DMS114 treated with DMSO at 0.1 percent for 48 hours (cell line): Measurements from ENCODE around the gene FAM47E.

ENCODE experiments used
- DNase-seq: peaks from one replicate; lab custom pipeline; 2025; ENCODE audit not compliant: unreplicated experiment; lab: John Stamatoyannopoulos, UW

Gene FAM47E, protein sequence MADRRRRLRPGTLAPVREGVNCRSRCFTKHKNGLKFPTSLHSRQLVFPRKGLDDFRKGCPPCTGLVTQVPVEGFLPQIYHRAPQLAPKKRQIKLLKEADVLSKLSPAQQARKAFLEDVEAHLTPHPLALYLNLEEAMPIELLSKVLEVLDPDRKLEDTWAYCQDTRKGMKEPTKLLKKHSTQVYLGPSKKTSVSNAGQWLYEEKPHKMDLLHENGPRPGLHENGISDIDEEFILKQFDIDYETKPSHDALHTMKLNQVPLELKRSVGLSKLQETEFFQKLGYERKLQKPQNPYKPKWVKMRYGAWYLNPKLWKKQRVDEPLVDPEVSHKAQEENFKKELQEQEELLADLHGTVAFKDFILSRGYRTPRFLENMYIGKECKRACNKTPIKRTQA

GRCh38 chr4:76251441-76252270 lies at the start of gene FAM47E:
Gene FAM47E (plus strand): TSS chr4:76251721. CDS start chr4:76251747, 26 bp downstream.
- DNase-seq, result peak; percentile 2

- DNase-seq, result no peak
Measured at GRCh38 chr4:76203541-76203940, 48.0 kb upstream of the FAM47E start.

GRCh38 chr4:76204936-76205335 lies 46.6 kb upstream of the FAM47E start:
- no peak for DNase-seq

GRCh38 chr4:76205476-76205875 lies 46.0 kb upstream of the FAM47E start:
- DNase-seq, result no peak

- no peak for DNase-seq
Measured at GRCh38 chr4:76206222-76206942, 45.1 kb upstream of the FAM47E start.

GRCh38 chr4:76207549-76207948 lies 44.0 kb upstream of the FAM47E start:
- no peak for DNase-seq

GRCh38 chr4:76208005-76208765 lies 43.3 kb upstream of the FAM47E start:
- DNase-seq, result no peak

DNA sequence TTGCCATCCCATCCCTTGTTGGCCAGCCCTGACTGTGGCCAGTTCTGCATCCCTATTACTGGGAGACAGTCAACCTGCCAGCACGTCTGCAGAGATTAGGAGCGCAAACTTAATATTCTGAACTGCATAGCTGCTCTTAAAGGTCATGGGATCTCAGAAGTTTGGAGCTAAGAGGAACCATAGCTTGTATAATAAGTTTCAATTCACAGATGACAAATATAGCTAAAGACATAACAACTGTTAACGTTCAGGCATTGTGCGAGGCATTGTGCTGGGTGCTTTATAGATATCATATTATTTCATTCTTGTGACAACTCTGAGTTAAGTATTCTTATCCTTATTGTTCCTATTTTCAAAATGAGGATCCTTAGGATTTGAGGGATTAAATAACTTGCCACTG lies 41.6 kb upstream of the FAM47E start:
- DNase-seq, result no peak

- DNase-seq, result no peak
Measured at GRCh38 chr4:76210452-76210851, 41.1 kb upstream of the FAM47E start.

DNA sequence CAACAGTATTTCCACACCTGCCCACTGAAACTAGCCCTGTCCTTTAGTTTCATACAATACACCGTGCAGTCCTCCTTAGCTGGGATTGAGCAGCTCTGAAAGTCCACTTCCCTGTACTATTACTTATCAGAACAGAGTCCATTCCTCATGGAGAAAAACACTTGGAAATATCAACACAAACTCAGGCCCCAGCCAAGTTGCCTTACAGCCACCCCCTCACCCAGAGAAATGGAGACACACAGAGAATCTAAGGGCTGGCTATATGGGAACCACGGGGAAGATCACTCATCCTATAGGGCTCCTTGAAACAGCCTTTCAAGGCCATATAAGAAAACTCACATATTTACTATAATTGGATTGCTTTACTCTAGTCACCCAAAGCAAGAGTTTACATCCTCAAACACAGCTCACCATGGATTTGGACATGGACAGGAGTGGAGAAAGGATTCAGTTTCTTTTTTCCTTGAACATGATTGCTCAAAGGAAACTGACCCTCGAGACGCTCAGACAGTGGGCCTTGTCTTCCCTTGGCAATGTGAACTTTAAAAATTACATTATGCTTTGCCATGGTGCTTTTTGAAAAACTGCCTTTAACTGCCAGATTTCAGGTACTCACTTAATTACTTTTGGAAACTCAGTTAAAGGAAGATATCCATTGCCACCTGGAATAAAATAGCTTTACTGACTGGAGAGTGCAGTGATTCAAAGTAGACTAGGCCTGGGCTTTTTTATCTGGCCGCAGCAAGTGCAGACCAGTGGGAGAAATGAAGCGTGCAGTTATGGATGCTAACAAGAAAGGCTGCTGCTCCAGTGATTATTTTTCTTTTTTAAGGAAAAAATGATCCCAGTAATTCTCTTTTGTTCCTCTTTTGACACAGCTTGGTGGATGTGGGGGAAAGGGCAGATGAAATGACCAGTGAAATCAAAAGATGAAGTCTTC lies 39.5 kb upstream of the FAM47E start:
- no peak for DNase-seq

- DNase-seq, result no peak
Measured at GRCh38 chr4:76212851-76213414, 38.6 kb upstream of the FAM47E start.

DNA sequence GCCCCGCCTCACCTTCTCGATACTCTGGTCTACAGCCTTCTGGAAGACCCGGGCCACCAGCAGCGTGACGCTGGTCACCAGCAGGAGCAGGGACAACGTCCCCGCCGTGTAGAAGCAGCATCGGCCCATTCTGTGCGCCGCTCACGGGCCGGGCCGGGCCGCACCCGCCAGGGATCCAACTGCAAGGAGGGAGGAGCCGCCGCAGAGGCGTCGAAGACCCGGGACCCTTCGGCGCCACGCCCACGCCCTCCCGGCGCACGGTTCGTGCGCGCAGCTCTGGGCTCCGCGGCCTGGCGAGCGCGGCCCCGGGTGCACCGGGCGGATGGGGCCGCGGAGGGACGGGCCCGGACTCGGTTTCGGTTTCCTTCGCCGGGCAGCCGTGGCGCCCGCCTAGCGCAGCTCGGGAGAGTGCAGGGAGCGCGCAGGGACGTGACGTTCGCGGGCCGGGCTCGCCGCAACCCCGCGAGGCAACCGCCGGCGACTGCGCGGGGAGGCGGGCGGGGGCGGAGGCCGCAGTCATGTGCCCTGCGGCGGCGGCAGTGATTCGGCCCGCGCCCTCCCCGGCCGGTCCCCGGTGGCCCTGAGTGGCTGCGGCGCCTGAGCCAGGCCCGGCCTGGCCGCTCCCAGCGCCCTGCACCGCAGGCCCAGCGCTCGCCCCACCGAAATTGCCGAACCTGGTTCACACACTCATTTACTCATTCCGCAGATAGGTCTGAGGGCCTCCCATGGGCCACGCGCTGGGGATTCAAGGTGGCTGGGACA lies 37.9 kb upstream of the FAM47E start, which contains the start of gene SCARB2:
Gene SCARB2 (minus strand): TSS at position 410 of the 762 bp plus-strand sequence. CDS start 281 bp downstream, at position 129.
- peak; percentile 28 for DNase-seq

DNA sequence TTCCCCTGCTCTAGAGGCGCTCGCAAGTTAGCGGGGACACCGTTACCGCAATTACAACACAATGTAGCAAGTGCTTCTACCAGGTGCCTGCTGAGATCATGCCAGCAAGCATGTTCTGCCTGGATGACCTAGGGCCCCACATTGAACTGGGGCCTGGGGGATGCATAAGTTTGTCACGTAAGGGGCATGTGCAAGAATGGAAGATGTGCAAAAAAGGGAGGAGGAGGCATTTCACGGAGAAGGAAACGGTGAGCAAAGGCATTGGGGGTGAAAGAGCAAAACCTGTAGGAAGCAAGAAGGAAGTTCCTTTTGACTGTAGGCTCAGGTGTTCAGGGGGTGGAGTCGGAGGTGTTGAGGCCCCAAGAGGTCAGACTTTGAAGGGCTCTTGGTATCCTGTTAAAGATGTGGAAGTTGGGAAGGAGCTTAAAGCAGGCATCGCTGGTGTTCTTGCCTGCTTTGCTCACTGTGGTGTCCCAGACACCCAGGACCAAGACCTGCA lies 37.3 kb upstream of the FAM47E start:
- no peak for DNase-seq

DNA sequence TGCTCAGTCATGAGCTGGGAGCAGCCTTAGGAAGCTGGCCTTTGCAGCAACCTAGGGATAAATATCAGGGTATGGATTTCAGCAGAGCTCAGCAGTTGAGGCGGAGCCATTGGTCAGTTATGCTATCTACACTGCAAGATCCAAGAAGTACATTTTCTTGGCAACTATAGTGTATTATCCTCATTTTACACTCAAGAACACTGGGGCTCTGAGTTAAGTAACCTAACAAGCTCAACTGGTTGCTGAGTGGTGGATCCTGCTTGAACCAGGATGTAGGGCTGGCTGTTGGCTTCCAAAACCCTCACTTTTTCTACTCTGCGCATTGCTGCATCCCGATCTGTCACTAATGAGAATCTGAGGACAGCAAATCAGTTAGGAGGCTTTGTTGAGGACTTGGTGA lies 36.4 kb upstream of the FAM47E start:
- no peak for DNase-seq

DNA sequence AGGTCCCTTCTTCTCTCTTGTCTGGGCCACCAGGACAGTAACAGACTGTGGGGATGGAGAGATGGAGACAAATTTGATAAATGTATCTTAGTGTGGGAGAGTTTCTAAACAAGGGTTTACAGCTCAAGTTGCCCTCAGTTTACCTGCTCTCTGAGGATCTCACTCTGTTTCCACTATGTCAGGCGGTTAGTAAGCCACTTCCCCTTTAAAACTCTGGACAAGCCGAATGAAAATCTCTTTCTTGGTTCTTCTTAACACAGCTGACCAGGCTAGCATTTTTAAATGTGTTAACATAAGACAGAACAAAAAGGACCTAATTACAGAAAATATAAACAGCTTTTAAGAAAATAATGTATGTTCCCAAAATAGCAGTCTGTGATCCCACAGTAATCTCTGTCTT lies 35.0 kb upstream of the FAM47E start:
- no peak for DNase-seq

GRCh38 chr4:76216975-76217814 lies 34.3 kb upstream of the FAM47E start:
- DNase-seq, result no peak

GRCh38 chr4:76219299-76220055 lies 32.0 kb upstream of the FAM47E start:
- DNase-seq, result no peak
